Neutrophil (primary cell): Measurements from ENCODE around the gene GGCX.
A peak's percentile ranks its signal among the peaks of the same experiment; 100 is the strongest.

ENCODE experiments used
- H3K27ac ChIP-seq: fragments of 200-600 bp; sonication (generic); 2 replicates; pipeline ENCODE4 v1.5.1; 2016; ENCODE audit warnings: mild to moderate bottlenecking, moderate library complexity
- H3K27me3 ChIP-seq: fragments of 200-600 bp; sonication (generic); 2 replicates; pipeline ENCODE4 v1.6.0; 2016; ENCODE audit warnings: mild to moderate bottlenecking
- H3K36me3 ChIP-seq: fragments of 200-600 bp; sonication (generic); 2 replicates; pipeline ENCODE4 v1.5.1; 2017
- H3K4me1 ChIP-seq, 2 experiments: fragments of 200-600 bp in 1 of 2; sonication (generic) in 1 of 2; 1 replicate in 1 of 2; 2 replicates in 1 of 2; pipeline versions ENCODE4 v1.5.1 to v1.6.1; 2013 to 2016; ENCODE audit warnings: low read depth in 1 of 2, low read length in 1 of 2, mild to moderate bottlenecking in 1 of 2, moderate library complexity in 1 of 2; ENCODE audit not compliant: control insufficient read depth in 1 of 2, insufficient read depth in 1 of 2
- H3K4me3 ChIP-seq, 2 experiments: fragments of 200-600 bp in 1 of 2; sonication (generic) in 1 of 2; 1 replicate in 1 of 2; 2 replicates in 1 of 2; pipeline ENCODE4 v1.5.1; 2013 to 2016; ENCODE audit warnings: low read depth in 1 of 2, low read length in 1 of 2, mild to moderate bottlenecking in 1 of 2, moderate library complexity in 1 of 2
- H3K9me3 ChIP-seq: fragments of 200-600 bp; sonication (generic); 2 replicates; pipeline ENCODE4 v1.5.1; 2016
- TF ChIP-seq, protein P1 (sequence below): fragments of 200-600 bp; sonication (generic); IDR thresholded peaks from 2 replicates; pipeline ENCODE4 v1.5.1; 2016; ENCODE audit warnings: antibody characterized with exemption

The GGCX gene

DNA sequence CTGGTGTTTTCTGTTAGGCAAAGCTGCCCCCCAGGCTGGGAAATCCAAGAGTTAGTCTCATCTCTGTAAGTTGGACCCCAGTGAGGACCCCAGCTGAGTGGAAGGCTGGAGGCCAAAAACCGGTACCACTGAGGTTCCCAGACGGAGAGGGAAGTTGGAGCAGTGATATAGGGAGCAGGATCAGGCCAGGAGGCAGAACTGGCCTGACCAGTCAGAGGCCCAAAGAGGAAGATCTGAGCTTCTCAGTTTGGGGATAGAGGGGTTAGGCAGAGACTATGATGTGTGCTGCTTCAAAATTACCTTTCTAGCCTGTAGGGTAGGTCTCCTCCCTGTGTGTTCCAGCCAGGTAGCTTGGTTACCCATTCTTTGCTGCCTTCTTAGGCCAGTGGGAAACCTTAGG, 29.7 kb upstream of the GGCX start:
- no peaks in the 10 kb centered on the region for H3K27me3 ChIP-seq
- H3K4me1 ChIP-seq: peaks cover 60 to 76% of the 10 kb centered on the region in 2 experiments
- H3K27ac ChIP-seq: peak overlapping the region; percentile 79
- peak overlapping the region in 1 of 2 experiments; percentile 15 for H3K4me3 ChIP-seq
- no peaks in the 10 kb centered on the region for H3K9me3 ChIP-seq
- no peaks in the 10 kb centered on the region for H3K36me3 ChIP-seq
- TF ChIP-seq, protein P1, sequence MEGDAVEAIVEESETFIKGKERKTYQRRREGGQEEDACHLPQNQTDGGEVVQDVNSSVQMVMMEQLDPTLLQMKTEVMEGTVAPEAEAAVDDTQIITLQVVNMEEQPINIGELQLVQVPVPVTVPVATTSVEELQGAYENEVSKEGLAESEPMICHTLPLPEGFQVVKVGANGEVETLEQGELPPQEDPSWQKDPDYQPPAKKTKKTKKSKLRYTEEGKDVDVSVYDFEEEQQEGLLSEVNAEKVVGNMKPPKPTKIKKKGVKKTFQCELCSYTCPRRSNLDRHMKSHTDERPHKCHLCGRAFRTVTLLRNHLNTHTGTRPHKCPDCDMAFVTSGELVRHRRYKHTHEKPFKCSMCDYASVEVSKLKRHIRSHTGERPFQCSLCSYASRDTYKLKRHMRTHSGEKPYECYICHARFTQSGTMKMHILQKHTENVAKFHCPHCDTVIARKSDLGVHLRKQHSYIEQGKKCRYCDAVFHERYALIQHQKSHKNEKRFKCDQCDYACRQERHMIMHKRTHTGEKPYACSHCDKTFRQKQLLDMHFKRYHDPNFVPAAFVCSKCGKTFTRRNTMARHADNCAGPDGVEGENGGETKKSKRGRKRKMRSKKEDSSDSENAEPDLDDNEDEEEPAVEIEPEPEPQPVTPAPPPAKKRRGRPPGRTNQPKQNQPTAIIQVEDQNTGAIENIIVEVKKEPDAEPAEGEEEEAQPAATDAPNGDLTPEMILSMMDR: no peak

DNA sequence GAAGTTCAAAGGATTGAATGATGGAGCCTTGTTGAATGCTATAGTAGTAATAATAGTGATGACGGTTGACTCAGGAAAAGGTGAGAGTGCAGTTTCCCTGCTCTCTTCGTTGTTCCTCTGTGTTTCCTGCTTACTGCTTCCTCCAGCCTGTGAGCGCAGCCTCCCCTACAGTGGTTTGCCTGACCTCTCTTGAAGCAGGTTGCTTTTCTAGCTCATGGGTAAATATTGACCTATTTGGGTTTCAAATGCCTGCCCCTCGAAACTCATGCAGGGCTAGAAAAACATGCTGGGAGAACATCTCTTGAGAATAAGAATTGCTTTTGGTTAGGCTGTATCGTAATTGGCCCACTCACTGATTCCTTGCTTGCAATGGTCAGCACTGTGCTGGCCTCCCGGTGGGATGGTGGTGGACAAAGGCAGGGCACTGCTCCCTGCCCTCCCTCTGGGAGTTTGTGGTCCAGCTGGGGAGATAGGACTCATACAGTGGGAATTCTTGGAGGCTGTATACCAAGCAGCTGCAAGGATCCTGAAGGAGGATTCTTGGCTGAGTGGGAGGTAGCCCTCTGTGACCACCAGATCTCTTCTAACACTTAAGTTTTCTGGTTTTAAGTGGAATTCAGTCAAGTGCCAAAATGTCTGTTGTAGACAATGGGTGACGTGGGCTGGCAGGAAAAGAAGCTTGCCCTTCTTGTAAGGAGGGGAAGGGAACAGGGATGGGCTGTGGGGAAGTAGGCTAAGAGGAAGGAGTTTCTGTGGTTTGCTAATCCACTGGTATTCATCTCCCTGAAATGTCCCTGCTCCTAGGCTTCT, 28.9 kb upstream of the GGCX start:
- no peaks in the 10 kb centered on the region for H3K27me3 ChIP-seq
- H3K9me3 ChIP-seq: no peaks in the 10 kb centered on the region
- H3K27ac ChIP-seq: peak overlapping the region; percentile 79
- H3K4me1 ChIP-seq: peaks cover 67 to 81% of the 10 kb centered on the region in 2 experiments
- peak overlapping the region in 1 of 2 experiments; percentile 15 for H3K4me3 ChIP-seq
- TF ChIP-seq, protein P1: no peak
- H3K36me3 ChIP-seq: no peaks in the 10 kb centered on the region

DNA sequence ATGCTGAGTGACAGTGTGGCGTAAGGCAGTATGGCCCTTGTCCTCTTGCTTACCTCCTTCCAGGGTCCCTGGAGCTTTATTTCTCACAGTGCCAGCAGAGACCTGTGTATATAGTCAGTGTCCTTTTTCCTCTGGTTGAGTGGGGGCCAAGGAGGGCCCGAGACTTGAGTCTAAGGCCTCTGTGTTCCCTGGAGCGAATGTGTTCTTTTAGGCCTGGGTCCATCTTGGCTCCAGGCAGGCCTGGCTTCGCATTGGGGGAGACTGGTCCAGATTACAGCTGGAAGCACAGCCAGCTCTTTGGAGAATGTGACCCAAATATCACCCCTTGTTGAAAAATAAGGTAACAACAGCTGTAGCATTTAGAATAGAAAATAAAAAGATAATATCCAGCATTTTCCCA, 27.9 kb upstream of the GGCX start:
- TF ChIP-seq, protein P1: no peak
- H3K9me3 ChIP-seq: no peaks in the 10 kb centered on the region
- H3K4me3 ChIP-seq: no peak overlapping the region
- peaks cover 67 to 81% of the 10 kb centered on the region in 2 experiments for H3K4me1 ChIP-seq
- no peaks in the 10 kb centered on the region for H3K36me3 ChIP-seq
- H3K27me3 ChIP-seq: no peaks in the 10 kb centered on the region
- peak overlapping the region; percentile 79 for H3K27ac ChIP-seq

DNA sequence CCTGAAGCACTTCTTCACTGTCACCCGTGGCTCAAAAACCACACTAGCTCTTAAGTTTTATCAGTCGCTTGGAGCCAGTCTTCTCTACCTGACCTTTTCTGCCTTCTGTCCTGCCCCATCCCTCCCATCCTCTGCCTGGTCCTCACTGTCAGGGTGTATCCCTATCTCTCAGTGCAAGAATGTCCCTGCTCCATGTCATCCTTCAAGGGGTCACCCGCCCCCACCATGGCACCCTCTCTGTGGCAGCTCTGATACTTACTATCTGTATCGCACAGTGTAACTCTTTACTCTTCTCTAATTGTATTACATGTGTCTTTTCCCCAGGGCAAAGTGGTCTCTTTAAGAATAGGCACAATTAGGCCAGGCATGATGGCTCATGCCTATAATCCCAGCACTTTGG, 27.4 kb upstream of the GGCX start:
- H3K36me3 ChIP-seq: no peaks in the 10 kb centered on the region
- H3K27me3 ChIP-seq: no peaks in the 10 kb centered on the region
- peak overlapping the region; percentile 79 for H3K27ac ChIP-seq
- no peaks in the 10 kb centered on the region for H3K9me3 ChIP-seq
- no peak overlapping the region for H3K4me3 ChIP-seq
- peaks cover 70 to 81% of the 10 kb centered on the region in 2 experiments for H3K4me1 ChIP-seq
- TF ChIP-seq, protein P1: no peak

DNA sequence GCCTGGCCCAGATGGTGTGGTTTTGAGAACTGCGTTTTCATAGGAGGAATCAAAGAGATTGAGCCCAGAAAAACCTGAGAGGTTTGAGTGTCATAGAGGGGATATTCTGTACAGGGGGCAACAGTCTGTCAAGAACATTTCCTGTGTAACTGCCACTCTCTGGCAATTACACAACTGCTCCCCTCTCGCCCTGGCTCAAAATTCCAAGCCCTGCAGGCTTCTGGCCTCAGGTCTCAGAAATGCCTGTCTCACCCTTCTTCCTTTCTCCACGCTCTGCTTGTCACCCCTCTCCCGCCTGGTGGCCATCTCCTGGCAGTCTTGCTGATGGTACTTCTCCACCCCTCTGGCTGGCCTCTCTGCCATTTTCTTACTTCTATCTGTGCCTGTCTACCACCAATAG, 26.9 kb upstream of the GGCX start:
- Histone ChIP-seq H3K36me3 (no peaks in the 10 kb centered on the region), H3K27ac (peak overlapping the region; percentile 79), H3K9me3 (no peaks in the 10 kb centered on the region), H3K27me3 (no peaks in the 10 kb centered on the region), H3K4me3 (peak overlapping the region; percentile 6 to 8), H3K4me1 (peaks cover 71 to 83% of the 10 kb centered on the region in 2 experiments)
- TF ChIP-seq, protein P1: no peak
